Measurements from ENCODE around the gene TRAF6. TPM values are rescaled to one million over a fixed set of nuclear protein-coding genes. Genes with fewer than 3 reads are reported as not detected.

Gene TRAF6
- 10.9 and 12.7 TPM in 2 replicates for total RNA-seq (2022)
- Bru-seq, nascent RNA = percentile 90 among the genes with signal in this experiment
- percentile 86 among the genes with signal in this experiment for BruChase-seq, experiment 1, labeled RNA remaining after a 2-hour chase
- percentile 70 among the genes with signal in this experiment for BruChase-seq, experiment 2, labeled RNA remaining after a 6-hour chase
- long read RNA-seq, full-length matches to known transcripts = 25 of 30 reads
- long read RNA-seq, partial matches to known transcripts = 2 of 30 reads
- long read RNA-seq, other reads (novel, unspliced or antisense) = 3 of 30 reads

- peak; percentile 87 to 91 for TF ChIP-seq CTCF (IDR thresholded peaks at IDR 0.05; ENCODE audit: insufficient read depth in 1 of 2, low read depth in 1 of 2, low read length in 1 of 2, severe bottlenecking in 1 of 2, unreplicated experiment in 1 of 2)
- H3K4me3 Mint-ChIP-seq (ENCODE audit: unreplicated experiment) = peak within 1 kb of the TSS; percentile 100
- no TSS peak for BruUV-seq (replicated peaks)
- H3K27me3 Mint-ChIP-seq (ENCODE audit: insufficient read depth, unreplicated experiment) = peaks cover under 1% of the 10 kb centered on the region
- Histone ChIP-seq H3K27me3 (replicated peaks; ENCODE audit: control insufficient read depth, insufficient read depth, low read length) (no peaks in the 10 kb centered on the region), H3K4me1 (peaks cover 5% of the 10 kb centered on the region; the same call in 1 of the 2 replicates), H3K36me3 (ENCODE audit: control insufficient read depth, insufficient read depth, low read length) (no peaks in the 10 kb centered on the region), H3K9me3 (no peaks in the 10 kb centered on the region), H3K4me3 (ENCODE audit: low read depth, low read length) (peak within 1 kb of the TSS; percentile 89)
- ChIA-PET CTCF (interaction anchor here (0.7 to 1.6 kb wide), 3 partner anchors 17 to 205 kb away, joined by 5 to 7 read pairs (median 6); no protein-coding TSS in a partner anchor), POLR2A (interaction anchor here (0.6 kb wide), 1 partner anchor 201 kb away, joined by 4 read pairs; no protein-coding TSS in a partner anchor)
- H3K9me3 Mint-ChIP-seq (ENCODE audit: unreplicated experiment) = no peaks in the 10 kb centered on the region
- peak; percentile 88 to 95 for DNase-seq
- intact Hi-C loops (cut with micrococcal nuclease; ENCODE audit: unreplicated experiment) = loop anchor here (2.0 kb wide), 1 partner anchor 29 kb away; no protein-coding TSS in a partner anchor
- H3K36me3 Mint-ChIP-seq (ENCODE audit: insufficient read depth, unreplicated experiment) = peaks cover 24% of the 10 kb centered on the region
- peak within 1 kb of the TSS; percentile 89 for H3K27ac Mint-ChIP-seq (ENCODE audit: unreplicated experiment)
- H3K4me1 Mint-ChIP-seq (ENCODE audit: low read depth, unreplicated experiment) = peaks cover 10% of the 10 kb centered on the region
These were observed at the start of gene TRAF6 for GRCh38 chr11:36509694-36510593. Gene TRAF6 (minus strand): TSS chr11:36510272. CDS start chr11:36501515, 8,757 bp downstream.

- ChIA-PET CTCF (interaction anchor here (1.4 kb wide), 1 partner anchor 188 kb away, joined by 3 read pairs; no protein-coding TSS in a partner anchor), POLR2A (no interaction called here)
- Histone ChIP-seq H3K9me3 (peaks cover 4% of the 10 kb centered on the region; the same call in 1 of the 2 replicates), H3K27me3 (replicated peaks; ENCODE audit: control insufficient read depth, insufficient read depth, low read length) (no peaks in the 10 kb centered on the region), H3K4me1 (no peaks in the 10 kb centered on the region), H3K36me3 (ENCODE audit: control insufficient read depth, insufficient read depth, low read length) (no peaks in the 10 kb centered on the region), H3K4me3 (ENCODE audit: low read depth, low read length) (no peak overlapping the region)
- no peaks in the 10 kb centered on the region for H3K9me3 Mint-ChIP-seq (ENCODE audit: unreplicated experiment)
- no peak for DNase-seq
- no peak overlapping the region for H3K4me3 Mint-ChIP-seq (ENCODE audit: unreplicated experiment)
- H3K4me1 Mint-ChIP-seq (ENCODE audit: low read depth, unreplicated experiment) = no peaks in the 10 kb centered on the region
- no TSS peak for BruUV-seq (replicated peaks)
- no peak overlapping the region for H3K27ac Mint-ChIP-seq (ENCODE audit: unreplicated experiment)
- intact Hi-C loops (cut with micrococcal nuclease; ENCODE audit: unreplicated experiment) = no loop called here
- no peaks in the 10 kb centered on the region for H3K36me3 Mint-ChIP-seq (ENCODE audit: insufficient read depth, unreplicated experiment)
- H3K27me3 Mint-ChIP-seq (ENCODE audit: insufficient read depth, unreplicated experiment) = peaks cover 2% of the 10 kb centered on the region
- no peak for TF ChIP-seq CTCF (IDR thresholded peaks at IDR 0.05; ENCODE audit: insufficient read depth in 1 of 2, low read depth in 1 of 2, low read length in 1 of 2, severe bottlenecking in 1 of 2, unreplicated experiment in 1 of 2)
These were observed 48.7 kb upstream of the TRAF6 start for GRCh38 chr11:36558571-36559413.
